ENCODE measurements around the gene ZNF75A.

- TF ChIP-seq, protein P1, sequence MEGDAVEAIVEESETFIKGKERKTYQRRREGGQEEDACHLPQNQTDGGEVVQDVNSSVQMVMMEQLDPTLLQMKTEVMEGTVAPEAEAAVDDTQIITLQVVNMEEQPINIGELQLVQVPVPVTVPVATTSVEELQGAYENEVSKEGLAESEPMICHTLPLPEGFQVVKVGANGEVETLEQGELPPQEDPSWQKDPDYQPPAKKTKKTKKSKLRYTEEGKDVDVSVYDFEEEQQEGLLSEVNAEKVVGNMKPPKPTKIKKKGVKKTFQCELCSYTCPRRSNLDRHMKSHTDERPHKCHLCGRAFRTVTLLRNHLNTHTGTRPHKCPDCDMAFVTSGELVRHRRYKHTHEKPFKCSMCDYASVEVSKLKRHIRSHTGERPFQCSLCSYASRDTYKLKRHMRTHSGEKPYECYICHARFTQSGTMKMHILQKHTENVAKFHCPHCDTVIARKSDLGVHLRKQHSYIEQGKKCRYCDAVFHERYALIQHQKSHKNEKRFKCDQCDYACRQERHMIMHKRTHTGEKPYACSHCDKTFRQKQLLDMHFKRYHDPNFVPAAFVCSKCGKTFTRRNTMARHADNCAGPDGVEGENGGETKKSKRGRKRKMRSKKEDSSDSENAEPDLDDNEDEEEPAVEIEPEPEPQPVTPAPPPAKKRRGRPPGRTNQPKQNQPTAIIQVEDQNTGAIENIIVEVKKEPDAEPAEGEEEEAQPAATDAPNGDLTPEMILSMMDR (IDR thresholded peaks at IDR 0.05) = no peak
- TF ChIP-seq POLR2A (IDR thresholded peaks at IDR 0.05; ENCODE audit: low read depth) (no peak), POLR2AphosphoS5 (IDR thresholded peaks at IDR 0.05) (no peak)
Measured at GRCh38 chr16:3274947-3275346, 30.4 kb upstream of the ZNF75A start.

Measured in esophagus muscularis mucosa (tissue), 3 donors.